ENCODE measurements around the gene NCK1. TPM values are rescaled to one million over a fixed set of nuclear protein-coding genes. Genes with fewer than 3 reads are reported as not detected.

Gene NCK1
- total and polyA plus RNA-seq, 10 of the 15 experiments (the other 5 are each of a cell fraction or from before 2014, with no cell fraction given) = 15.6 to 33.4 (median 25.0) TPM

DNA sequence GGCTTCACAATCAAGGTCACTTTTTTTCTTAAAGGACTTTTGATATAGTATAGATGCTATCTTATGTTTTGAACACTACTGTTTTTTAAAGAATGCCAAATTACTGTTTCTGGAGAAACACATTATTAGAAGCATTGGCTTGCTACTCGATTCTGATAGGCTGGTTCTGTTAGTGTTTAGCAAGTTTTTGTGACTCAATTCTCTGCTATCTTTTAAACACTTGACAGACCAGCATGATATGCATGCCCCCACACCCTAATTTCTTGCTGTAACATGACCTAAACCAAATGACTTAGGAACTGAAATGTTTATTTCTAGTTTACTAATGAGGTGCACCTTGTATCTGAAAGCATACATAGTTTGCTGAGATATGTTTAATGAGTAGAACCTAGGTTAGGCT lies 90.3 kb downstream of the NCK1 start (continued):
- TF ChIP-seq REST (IDR thresholded peaks at IDR 0.05; ENCODE audit: low read depth, low read length) = no peak

- Histone ChIP-seq H3K36me3 (ENCODE audit: control insufficient read depth in 2 of 2, insufficient read depth in 2 of 2, low read length in 1 of 2) (no peaks in the 10 kb centered on the region), H3K27ac (ENCODE audit: control insufficient read depth, insufficient read depth) (no peak overlapping the region), H3K27me3 (replicated peaks in 1 of 2; ENCODE audit: control insufficient read depth in 2 of 2, insufficient read depth in 2 of 2, low read length in 1 of 2) (no peaks in the 10 kb centered on the region), H3K4me3 (no peak overlapping the region), H3K4me1 (ENCODE audit: control insufficient read depth, insufficient read depth, low read length) (peaks cover 9% of the 10 kb centered on the region), H3K4me2 (ENCODE audit: control insufficient read depth, insufficient read depth) (no peak overlapping the region), H3K79me2 (ENCODE audit: control insufficient read depth, insufficient read depth, low read length) (no peaks in the 10 kb centered on the region; the same call in 1 of the 2 replicates), H3K9me3 (replicated peaks; ENCODE audit: control insufficient read depth, insufficient read depth, low read length) (no peaks in the 10 kb centered on the region), H3K9ac (ENCODE audit: control insufficient read depth, insufficient read depth, low read length) (no peak overlapping the region), H4K20me1 (ENCODE audit: control insufficient read depth, insufficient read depth) (no peaks in the 10 kb centered on the region), H2AFZ (ENCODE audit: control insufficient read depth, low read depth, low read length) (no peak overlapping the region)
- no TSS peak for BruUV-seq (replicated peaks)
- WGBS (ENCODE audit: insufficient coverage, insufficient replicate concordance, low lambda C conversion rate, missing lambda C conversion rate) = 100% methylated on average over 2 of the region's 2 CpGs
- ATAC-seq = no peak
- POLR2A ChIA-PET = no interaction called here
- SMC1A ChIA-PET (ENCODE audit: uncharacterized antibody, unreplicated experiment) = no interaction called here
- no peak for DNase-seq (ENCODE audit: low read depth, low spot score)
- CTCF ChIA-PET = no interaction called here
- FAIRE-seq = no peak
- no peak for TF ChIP-seq PAX5 (IDR thresholded peaks at IDR 0.05; ENCODE audit: borderline replicate concordance, low read depth, low read length)
- TF ChIP-seq GATAD2B (conservative IDR thresholded peaks at IDR 0.05; ENCODE audit: low read depth) = no peak
- no peak for TF ChIP-seq BCL3 (IDR thresholded peaks at IDR 0.05; ENCODE audit: borderline replicate concordance, insufficient read depth, low read depth, low read length, poor library complexity, severe bottlenecking)
- TF ChIP-seq SREBF1 (IDR thresholded peaks at IDR 0.05; ENCODE audit: low read length) = no peak
- TF ChIP-seq BCL11A (IDR thresholded peaks at IDR 0.05; ENCODE audit: low read depth, low read length) = no peak
- TF ChIP-seq, protein P1, sequence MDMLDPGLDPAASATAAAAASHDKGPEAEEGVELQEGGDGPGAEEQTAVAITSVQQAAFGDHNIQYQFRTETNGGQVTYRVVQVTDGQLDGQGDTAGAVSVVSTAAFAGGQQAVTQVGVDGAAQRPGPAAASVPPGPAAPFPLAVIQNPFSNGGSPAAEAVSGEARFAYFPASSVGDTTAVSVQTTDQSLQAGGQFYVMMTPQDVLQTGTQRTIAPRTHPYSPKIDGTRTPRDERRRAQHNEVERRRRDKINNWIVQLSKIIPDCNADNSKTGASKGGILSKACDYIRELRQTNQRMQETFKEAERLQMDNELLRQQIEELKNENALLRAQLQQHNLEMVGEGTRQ (IDR thresholded peaks at IDR 0.05; ENCODE audit: borderline replicate concordance, low read depth, low read length) = no peak
- no peak for TF ChIP-seq SIN3A (IDR thresholded peaks at IDR 0.05; ENCODE audit: low read depth, low read length)
- no peak for TF ChIP-seq NRF1 (conservative IDR thresholded peaks at IDR 0.05; ENCODE audit: low read depth, low read length)
- intact Hi-C loops (cut with micrococcal nuclease; ENCODE audit: unreplicated experiment) = loop anchor here (5.0 kb wide), 1 partner anchor 92 kb away; the partner anchor contains the start of gene NCK1
- in situ Hi-C loops (cut with MboI) = no loop called here
- RAD21 ChIA-PET (ENCODE audit: unreplicated experiment) = no interaction called here
Measured at GRCh38 chr3:136954251-136954650, 92.2 kb downstream of the NCK1 start.

Data from GM12878 (cell line).